Measurements from ENCODE around the gene RAD51AP1. TPM values are rescaled to one million over a fixed set of nuclear protein-coding genes. Genes with fewer than 3 reads are reported as not detected.

The RAD51AP1 gene
- total RNA-seq, 1 experiment from 2014 or later = 45.2 TPM

DNA sequence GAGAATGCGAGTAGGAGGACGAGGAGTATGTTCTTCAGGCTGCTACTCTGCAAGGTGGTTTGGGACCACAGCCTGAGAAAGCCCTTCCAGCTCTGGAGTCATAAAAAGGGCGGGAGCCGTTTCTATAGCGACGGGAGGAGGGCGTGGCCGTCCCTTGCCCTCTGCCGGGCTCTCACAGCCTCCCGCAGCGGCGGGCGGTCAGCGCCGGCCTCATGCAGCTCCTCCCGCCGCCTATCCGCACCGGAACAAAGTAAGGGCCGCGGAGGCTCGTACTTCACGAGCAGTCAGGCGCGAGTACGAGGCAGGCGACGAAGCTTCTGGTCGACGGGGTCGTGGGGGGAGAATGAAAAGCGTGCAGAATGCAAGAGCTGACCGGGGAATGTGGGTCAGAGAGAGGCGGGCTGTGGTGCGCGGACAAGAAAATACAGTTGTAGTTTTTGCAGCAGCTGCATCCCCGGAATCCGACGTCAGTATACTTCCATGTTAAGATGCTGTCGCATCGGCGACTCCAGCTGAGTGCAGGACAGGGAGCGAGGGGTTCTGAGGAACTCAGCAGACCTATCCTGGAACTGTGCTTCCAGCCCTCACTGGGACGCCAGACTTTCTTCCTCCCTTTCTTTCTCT, 23.5 kb downstream of the RAD51AP1 start, which contains the start of gene DYRK4 (continued):
- TF ChIP-seq, protein P1, sequence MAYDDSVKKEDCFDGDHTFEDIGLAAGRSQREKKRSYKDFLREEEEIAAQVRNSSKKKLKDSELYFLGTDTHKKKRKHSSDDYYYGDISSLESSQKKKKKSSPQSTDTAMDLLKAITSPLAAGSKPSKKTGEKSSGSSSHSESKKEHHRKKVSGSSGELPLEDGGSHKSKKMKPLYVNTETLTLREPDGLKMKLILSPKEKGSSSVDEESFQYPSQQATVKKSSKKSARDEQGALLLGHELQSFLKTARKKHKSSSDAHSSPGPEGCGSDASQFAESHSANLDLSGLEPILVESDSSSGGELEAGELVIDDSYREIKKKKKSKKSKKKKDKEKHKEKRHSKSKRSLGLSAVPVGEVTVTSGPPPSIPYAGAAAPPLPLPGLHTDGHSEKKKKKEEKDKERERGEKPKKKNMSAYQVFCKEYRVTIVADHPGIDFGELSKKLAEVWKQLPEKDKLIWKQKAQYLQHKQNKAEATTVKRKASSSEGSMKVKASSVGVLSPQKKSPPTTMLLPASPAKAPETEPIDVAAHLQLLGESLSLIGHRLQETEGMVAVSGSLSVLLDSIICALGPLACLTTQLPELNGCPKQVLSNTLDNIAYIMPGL (CRISPR knock-in tag; IDR thresholded peaks at IDR 0.05) = peak; percentile 90
- TF ChIP-seq SOX15 (CRISPR knock-in tag; IDR thresholded peaks at IDR 0.05) (no peak), ZNF396 (CRISPR knock-in tag; IDR thresholded peaks at IDR 0.05; ENCODE audit: borderline replicate concordance) (no peak), GRHL2 (CRISPR knock-in tag; IDR thresholded peaks at IDR 0.05; ENCODE audit: insufficient replicate concordance, severe bottlenecking) (no peak), CREB1 (CRISPR knock-in tag; IDR thresholded peaks at IDR 0.05) (peak; percentile 97), ZNF423 (CRISPR knock-in tag; IDR thresholded peaks at IDR 0.05) (no peak), FOXP1 (CRISPR knock-in tag; IDR thresholded peaks at IDR 0.05; ENCODE audit: borderline replicate concordance) (peak; percentile 99), TEAD4 (CRISPR knock-in tag; IDR thresholded peaks at IDR 0.05) (peak; percentile 93), ZNF671 (CRISPR knock-in tag; IDR thresholded peaks at IDR 0.05) (no peak), ZNF121 (CRISPR knock-in tag; IDR thresholded peaks at IDR 0.05) (peak; percentile 72), ZNF219 (CRISPR knock-in tag; IDR thresholded peaks at IDR 0.05; ENCODE audit: borderline replicate concordance) (peak; percentile 95; the same call in 1 of the 2 replicates), NFYB (CRISPR knock-in tag; conservative IDR thresholded peaks at IDR 0.05; ENCODE audit: low read depth) (peak; percentile 48), ZNF416 (CRISPR knock-in tag; IDR thresholded peaks at IDR 0.05) (no peak), KAT7 (CRISPR knock-in tag; IDR thresholded peaks at IDR 0.05; ENCODE audit: borderline replicate concordance) (peak; percentile 95; the same call in 1 of the 2 replicates), SP1 (CRISPR knock-in tag; conservative IDR thresholded peaks at IDR 0.05) (peak; percentile 77), RORB (CRISPR knock-in tag; IDR thresholded peaks at IDR 0.05) (no peak), CREM (CRISPR knock-in tag; IDR thresholded peaks at IDR 0.05) (peak; percentile 84), OVOL2 (CRISPR knock-in tag; IDR thresholded peaks at IDR 0.05; ENCODE audit: borderline replicate concordance) (no peak)
- TF ChIP-seq, protein P2, sequence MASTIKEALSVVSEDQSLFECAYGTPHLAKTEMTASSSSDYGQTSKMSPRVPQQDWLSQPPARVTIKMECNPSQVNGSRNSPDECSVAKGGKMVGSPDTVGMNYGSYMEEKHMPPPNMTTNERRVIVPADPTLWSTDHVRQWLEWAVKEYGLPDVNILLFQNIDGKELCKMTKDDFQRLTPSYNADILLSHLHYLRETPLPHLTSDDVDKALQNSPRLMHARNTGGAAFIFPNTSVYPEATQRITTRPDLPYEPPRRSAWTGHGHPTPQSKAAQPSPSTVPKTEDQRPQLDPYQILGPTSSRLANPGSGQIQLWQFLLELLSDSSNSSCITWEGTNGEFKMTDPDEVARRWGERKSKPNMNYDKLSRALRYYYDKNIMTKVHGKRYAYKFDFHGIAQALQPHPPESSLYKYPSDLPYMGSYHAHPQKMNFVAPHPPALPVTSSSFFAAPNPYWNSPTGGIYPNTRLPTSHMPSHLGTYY (CRISPR knock-in tag; IDR thresholded peaks at IDR 0.05) = no peak
- TF ChIP-seq, protein P3, sequence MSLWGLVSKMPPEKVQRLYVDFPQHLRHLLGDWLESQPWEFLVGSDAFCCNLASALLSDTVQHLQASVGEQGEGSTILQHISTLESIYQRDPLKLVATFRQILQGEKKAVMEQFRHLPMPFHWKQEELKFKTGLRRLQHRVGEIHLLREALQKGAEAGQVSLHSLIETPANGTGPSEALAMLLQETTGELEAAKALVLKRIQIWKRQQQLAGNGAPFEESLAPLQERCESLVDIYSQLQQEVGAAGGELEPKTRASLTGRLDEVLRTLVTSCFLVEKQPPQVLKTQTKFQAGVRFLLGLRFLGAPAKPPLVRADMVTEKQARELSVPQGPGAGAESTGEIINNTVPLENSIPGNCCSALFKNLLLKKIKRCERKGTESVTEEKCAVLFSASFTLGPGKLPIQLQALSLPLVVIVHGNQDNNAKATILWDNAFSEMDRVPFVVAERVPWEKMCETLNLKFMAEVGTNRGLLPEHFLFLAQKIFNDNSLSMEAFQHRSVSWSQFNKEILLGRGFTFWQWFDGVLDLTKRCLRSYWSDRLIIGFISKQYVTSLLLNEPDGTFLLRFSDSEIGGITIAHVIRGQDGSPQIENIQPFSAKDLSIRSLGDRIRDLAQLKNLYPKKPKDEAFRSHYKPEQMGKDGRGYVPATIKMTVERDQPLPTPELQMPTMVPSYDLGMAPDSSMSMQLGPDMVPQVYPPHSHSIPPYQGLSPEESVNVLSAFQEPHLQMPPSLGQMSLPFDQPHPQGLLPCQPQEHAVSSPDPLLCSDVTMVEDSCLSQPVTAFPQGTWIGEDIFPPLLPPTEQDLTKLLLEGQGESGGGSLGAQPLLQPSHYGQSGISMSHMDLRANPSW (CRISPR knock-in tag; conservative IDR thresholded peaks at IDR 0.05; ENCODE audit: low read depth) = peak; percentile 73; the same call in 1 of the 2 replicates
- TF ChIP-seq, protein P4, sequence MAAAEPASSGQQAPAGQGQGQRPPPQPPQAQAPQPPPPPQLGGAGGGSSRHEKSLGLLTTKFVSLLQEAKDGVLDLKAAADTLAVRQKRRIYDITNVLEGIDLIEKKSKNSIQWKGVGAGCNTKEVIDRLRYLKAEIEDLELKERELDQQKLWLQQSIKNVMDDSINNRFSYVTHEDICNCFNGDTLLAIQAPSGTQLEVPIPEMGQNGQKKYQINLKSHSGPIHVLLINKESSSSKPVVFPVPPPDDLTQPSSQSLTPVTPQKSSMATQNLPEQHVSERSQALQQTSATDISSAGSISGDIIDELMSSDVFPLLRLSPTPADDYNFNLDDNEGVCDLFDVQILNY (CRISPR knock-in tag; IDR thresholded peaks at IDR 0.05) = peak; percentile 98
- TF ChIP-seq, protein P5, sequence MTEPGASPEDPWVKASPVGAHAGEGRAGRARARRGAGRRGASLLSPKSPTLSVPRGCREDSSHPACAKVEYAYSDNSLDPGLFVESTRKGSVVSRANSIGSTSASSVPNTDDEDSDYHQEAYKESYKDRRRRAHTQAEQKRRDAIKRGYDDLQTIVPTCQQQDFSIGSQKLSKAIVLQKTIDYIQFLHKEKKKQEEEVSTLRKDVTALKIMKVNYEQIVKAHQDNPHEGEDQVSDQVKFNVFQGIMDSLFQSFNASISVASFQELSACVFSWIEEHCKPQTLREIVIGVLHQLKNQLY (CRISPR knock-in tag; IDR thresholded peaks at IDR 0.05) = peak; percentile 87; the same call in 1 of the 2 replicates
- TF ChIP-seq, protein P6, sequence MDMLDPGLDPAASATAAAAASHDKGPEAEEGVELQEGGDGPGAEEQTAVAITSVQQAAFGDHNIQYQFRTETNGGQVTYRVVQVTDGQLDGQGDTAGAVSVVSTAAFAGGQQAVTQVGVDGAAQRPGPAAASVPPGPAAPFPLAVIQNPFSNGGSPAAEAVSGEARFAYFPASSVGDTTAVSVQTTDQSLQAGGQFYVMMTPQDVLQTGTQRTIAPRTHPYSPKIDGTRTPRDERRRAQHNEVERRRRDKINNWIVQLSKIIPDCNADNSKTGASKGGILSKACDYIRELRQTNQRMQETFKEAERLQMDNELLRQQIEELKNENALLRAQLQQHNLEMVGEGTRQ (CRISPR knock-in tag; IDR thresholded peaks at IDR 0.05) = peak; percentile 48
- TF ChIP-seq, protein P7, sequence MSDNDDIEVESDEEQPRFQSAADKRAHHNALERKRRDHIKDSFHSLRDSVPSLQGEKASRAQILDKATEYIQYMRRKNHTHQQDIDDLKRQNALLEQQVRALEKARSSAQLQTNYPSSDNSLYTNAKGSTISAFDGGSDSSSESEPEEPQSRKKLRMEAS (CRISPR knock-in tag; IDR thresholded peaks at IDR 0.05) = peak; percentile 100
- TF ChIP-seq, protein P8, sequence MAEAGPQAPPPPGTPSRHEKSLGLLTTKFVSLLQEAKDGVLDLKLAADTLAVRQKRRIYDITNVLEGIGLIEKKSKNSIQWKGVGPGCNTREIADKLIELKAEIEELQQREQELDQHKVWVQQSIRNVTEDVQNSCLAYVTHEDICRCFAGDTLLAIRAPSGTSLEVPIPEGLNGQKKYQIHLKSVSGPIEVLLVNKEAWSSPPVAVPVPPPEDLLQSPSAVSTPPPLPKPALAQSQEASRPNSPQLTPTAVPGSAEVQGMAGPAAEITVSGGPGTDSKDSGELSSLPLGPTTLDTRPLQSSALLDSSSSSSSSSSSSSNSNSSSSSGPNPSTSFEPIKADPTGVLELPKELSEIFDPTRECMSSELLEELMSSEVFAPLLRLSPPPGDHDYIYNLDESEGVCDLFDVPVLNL (CRISPR knock-in tag; IDR thresholded peaks at IDR 0.05; ENCODE audit: borderline replicate concordance, low read depth) = peak; percentile 85
- TF ChIP-seq, protein P9, sequence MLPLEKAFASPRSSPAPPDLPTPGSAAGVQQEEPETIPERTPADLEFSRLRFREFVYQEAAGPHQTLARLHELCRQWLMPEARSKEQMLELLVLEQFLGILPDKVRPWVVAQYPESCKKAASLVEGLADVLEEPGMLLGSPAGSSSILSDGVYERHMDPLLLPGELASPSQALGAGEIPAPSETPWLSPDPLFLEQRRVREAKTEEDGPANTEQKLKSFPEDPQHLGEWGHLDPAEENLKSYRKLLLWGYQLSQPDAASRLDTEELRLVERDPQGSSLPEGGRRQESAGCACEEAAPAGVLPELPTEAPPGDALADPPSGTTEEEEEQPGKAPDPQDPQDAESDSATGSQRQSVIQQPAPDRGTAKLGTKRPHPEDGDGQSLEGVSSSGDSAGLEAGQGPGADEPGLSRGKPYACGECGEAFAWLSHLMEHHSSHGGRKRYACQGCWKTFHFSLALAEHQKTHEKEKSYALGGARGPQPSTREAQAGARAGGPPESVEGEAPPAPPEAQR (CRISPR knock-in tag; IDR thresholded peaks at IDR 0.05) = no peak
